Astrocyte (in vitro differentiated cells and primary cell): ENCODE measurements around the gene MARK2.

Experiments used
- EZH2 ChIP-seq: IDR thresholded peaks from 2 replicates; pipeline ENCODE4 v1.6.1; 2012; ENCODE audit warnings: mild to moderate bottlenecking, low read length, inconsistent platforms; ENCODE audit not compliant: insufficient read depth
- TF ChIP-seq, protein P1 (sequence below): IDR thresholded peaks from 2 replicates; pipeline ENCODE4 v1.5.1; 2011; ENCODE audit warnings: low read depth, mild to moderate bottlenecking, inconsistent platforms, low read length, moderate library complexity; ENCODE audit not compliant: insufficient read depth

DNA sequence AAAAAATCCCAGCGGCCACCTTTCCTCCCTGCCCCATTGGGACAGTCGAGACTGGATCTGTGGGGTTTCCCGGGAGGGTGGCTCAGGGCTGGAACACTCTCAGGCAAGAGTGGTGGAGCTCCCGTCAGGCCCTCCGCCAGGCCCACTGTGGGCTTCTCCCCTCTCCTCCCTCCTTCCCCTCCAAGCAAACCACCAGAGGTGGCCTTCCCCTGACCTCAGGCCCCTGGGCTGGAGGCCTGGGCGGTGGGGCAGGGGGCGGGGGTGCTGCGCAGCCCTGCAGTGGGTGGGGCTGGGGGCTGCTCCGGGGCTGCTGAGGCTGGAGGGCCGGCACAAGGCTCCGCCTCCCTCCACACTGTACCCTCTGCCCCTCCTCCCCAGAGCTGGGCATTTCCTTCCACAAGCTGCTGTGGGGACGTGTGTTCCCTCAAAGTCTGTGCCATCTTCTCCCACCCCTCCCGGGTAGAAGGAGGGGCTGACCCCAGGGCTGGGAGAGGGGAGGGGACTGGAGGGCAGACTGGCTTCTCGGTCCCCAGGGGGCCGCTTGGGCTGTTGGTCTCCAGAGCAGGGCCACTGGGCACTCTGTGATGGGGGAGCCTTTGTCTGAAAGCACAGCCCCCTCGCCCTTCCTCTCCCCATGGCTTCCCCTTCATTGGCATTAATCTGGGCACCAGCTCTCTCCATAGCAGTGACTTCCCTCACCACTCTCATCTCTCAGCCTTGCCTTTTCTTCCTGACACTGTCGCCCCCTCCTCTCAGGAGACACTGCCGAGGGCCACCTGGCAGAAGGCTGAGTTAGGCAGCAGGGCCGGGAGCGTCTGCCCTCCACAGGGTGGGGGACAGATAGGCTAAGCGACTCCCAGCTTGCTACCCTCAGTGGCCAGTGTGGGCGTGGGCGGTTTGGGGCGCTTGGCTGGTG, 70.9 kb downstream of the MARK2 start:
- TF ChIP-seq, protein P1, sequence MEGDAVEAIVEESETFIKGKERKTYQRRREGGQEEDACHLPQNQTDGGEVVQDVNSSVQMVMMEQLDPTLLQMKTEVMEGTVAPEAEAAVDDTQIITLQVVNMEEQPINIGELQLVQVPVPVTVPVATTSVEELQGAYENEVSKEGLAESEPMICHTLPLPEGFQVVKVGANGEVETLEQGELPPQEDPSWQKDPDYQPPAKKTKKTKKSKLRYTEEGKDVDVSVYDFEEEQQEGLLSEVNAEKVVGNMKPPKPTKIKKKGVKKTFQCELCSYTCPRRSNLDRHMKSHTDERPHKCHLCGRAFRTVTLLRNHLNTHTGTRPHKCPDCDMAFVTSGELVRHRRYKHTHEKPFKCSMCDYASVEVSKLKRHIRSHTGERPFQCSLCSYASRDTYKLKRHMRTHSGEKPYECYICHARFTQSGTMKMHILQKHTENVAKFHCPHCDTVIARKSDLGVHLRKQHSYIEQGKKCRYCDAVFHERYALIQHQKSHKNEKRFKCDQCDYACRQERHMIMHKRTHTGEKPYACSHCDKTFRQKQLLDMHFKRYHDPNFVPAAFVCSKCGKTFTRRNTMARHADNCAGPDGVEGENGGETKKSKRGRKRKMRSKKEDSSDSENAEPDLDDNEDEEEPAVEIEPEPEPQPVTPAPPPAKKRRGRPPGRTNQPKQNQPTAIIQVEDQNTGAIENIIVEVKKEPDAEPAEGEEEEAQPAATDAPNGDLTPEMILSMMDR, result no peak
- no peak for TF ChIP-seq EZH2
